ENCODE results near the gene FAAP20. TPM values are rescaled to one million over a fixed set of nuclear protein-coding genes. Genes with fewer than 3 reads are reported as not detected.

FAAP20 gene
- total and polyA plus RNA-seq, 8 donors: 17.2 to 75.6 (median 24.1) TPM

- TF ChIP-seq CTCF (IDR thresholded peaks at IDR 0.05): no peak
- peaks cover 9 to 16% (median 14%) of the 10 kb centered on the region in 3 donors for H3K4me1 ChIP-seq
- no peaks in the 10 kb centered on the region for H3K27me3 ChIP-seq
- peak in 4 of 6 donors; percentile 18 to 77 (median 47) for DNase-seq
- intact Hi-C loops (cut with DNase I): no loop called here
- no peak for FAIRE-seq
- H3K27ac ChIP-seq: no peak overlapping the region
- H3K9me3 ChIP-seq: no peaks in the 10 kb centered on the region
- WGBS, 2 donors: 91 to 96% methylated on average over 14 of the region's 14 CpGs
- no peak for ATAC-seq
- no peak overlapping the region for H3K4me3 ChIP-seq
- no peaks in the 10 kb centered on the region for H3K36me3 ChIP-seq
These were observed 20.8 kb upstream of the FAAP20 start for GRCh38 chr1:2215329-2215728.

DNA sequence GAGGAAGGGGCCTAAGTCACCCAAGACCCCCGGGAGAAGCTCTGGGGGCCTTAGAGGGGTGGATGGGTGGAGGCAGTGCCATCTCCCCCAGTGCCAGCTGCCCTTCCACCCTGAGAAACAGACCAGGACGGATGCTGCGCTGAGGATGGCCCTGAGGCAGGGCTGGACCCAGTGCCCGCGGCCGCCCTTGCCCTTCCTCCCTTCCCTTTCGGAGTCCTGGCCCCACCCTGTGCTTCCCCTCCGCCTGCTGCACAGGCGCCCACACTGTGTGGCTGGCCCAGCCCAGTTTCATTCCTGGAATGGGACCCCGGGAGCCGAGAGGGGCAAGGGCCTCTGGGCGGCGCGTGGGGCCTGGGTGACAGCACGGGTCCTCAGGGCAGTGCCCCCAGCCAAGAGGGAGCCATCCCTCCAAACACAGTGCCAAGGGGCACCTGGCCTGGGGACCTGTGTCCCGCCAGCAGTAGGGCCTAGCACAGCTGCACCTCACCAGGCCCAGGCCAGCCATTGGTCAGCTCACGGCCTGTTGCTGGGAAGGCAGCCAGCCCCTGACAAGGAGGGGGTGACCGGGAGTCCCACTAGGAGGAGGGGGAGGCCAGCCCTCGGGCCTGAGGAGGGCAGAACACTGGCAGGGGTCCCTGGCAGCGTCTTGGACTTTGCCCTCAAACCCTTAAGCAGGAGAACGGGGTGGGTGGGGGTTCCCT, 20.1 kb upstream of the FAAP20 start:
- intact Hi-C loops (cut with DNase I): no loop called here

GRCh38 chr1:2213576-2214505, 19.3 kb upstream of the FAAP20 start:
- peak in 2 of 4 donors; percentile 4 to 28 for ATAC-seq
- H3K27ac ChIP-seq: peak overlapping the region; percentile 72 to 86 (median 78)
- WGBS, 2 donors: 75 to 78% methylated on average over 25 to 32 of the region's 32 CpGs
- no peaks in the 10 kb centered on the region for H3K9me3 ChIP-seq
- no peaks in the 10 kb centered on the region for H3K27me3 ChIP-seq
- no peaks in the 10 kb centered on the region for H3K36me3 ChIP-seq
- intact Hi-C loops (cut with DNase I): no loop called here
- no peak for TF ChIP-seq CTCF (IDR thresholded peaks at IDR 0.05)
- peak in 5 of 6 donors; percentile 28 to 74 (median 55) for DNase-seq
- peaks cover 9 to 18% (median 14%) of the 10 kb centered on the region in 3 donors for H3K4me1 ChIP-seq
- FAIRE-seq: no peak
- H3K4me3 ChIP-seq: no peak overlapping the region

More for the DNA sequence above, 20.1 kb upstream of the FAAP20 start:
- Histone ChIP-seq H3K36me3 (no peaks in the 10 kb centered on the region), H3K27ac (peak overlapping the region; percentile 72 to 86 (median 78)), H3K27me3 (no peaks in the 10 kb centered on the region), H3K4me1 (peaks cover 9 to 16% (median 14%) of the 10 kb centered on the region in 3 donors), H3K4me3 (no peak overlapping the region), H3K9me3 (no peaks in the 10 kb centered on the region)
- ATAC-seq (no peak), DNase-seq (peak in 5 of 6 donors; percentile 13 to 80 (median 58)), FAIRE-seq (no peak)
- no peak for TF ChIP-seq CTCF (IDR thresholded peaks at IDR 0.05)
- 67 to 75% methylated on average over 16 to 21 of the region's 21 CpGs for WGBS, 2 donors

DNA sequence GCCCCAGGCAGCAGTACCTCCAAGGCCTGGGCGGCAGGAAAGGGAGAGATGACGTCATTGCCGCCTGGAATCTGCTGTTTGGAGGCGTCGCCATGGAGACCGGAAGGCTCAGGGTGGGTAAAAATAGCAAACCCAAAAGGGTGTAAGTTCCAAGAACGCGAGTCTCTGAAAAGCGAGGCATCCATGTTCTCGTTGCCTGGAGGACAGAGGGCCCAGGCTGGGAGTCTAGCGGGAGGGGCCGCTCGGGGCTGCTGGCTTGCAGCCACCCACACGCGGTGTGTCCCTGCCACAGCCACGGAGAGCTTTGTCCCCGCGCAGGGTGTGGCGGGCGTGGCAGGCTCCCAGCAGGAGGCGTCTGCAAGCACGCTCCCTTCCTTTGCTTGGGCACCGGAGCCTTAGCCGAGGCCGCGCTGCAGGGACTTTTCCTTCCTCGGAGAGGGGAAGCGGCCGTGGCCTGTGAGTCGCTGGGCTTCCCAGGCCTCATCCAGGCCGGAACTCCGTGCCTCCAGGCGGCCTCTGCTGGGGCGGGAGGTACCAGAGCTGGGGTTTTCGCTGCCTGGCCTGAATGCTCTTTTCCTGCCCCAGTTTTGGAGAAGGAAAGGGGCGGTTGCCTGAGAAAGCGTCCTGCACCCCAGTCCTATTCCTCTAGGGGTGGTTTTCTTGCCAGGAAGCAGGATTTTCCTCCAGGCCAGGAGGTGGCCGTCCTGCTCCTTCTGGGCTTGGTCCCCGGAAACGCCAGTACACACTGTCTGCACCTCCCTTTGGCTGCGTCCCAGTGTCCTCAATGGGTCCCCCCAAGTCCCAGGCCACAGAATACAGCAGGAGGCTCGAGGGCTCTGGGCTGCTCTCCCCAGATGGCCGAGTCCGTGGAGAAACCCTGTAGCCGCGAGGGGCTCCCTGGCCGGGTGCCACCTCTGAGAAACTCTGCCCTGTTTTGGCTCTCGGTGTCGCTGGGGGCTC, 18.2 kb upstream of the FAAP20 start:
- WGBS, 2 donors: 24 to 25% methylated on average over 45 to 49 of the region's 49 CpGs
- FAIRE-seq: no peak
- no peak for TF ChIP-seq CTCF (IDR thresholded peaks at IDR 0.05)

More for the DNA sequence above, 18.2 kb upstream of the FAAP20 start:
- no peaks in the 10 kb centered on the region for H3K27me3 ChIP-seq
- peak overlapping the region in 2 of 4 donors; percentile 33 to 43 for H3K4me3 ChIP-seq
- H3K27ac ChIP-seq: peak overlapping the region; percentile 72 to 86 (median 78)
- peaks cover 18 to 28% (median 23%) of the 10 kb centered on the region in 3 donors for H3K4me1 ChIP-seq
- peak; percentile 78 to 93 (median 86) for DNase-seq
- H3K9me3 ChIP-seq: no peaks in the 10 kb centered on the region
- peak; percentile 63 to 74 (median 70) for ATAC-seq
- intact Hi-C loops (cut with DNase I): no loop called here
- no peaks in the 10 kb centered on the region for H3K36me3 ChIP-seq

Measured in pancreas (tissue), 10 donors.